ENCODE measurements around the gene TSHZ2. TPM values are rescaled to one million over a fixed set of nuclear protein-coding genes. Genes with fewer than 3 reads are reported as not detected.

Gene TSHZ2
- total and polyA plus RNA-seq, 2 of the 4 experiments (the other 2 are of a cell fraction), result under 0.01 to 0.02 TPM

DNA sequence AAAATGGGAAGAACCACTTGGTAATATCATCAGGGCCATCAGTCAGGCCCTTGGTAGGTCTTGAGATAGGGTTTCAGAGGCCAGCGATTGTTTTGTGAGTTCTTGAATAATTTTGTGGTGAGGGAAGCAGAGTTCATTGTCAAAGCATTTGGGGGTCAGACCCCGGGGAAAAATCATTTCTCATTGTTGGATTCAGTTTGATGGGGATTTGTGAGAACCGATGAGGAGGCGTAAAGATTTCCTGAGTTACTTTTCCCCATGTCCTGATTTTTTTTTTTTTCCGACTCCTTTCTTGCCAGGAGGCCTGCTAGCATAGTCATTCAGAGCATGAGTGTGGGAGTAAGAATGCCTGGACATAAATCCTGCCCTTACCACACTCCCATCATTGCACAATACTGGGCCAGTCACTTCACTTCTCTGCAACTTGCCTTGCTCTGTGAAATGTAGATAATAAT is 60.3 kb downstream of the TSHZ2 start:
- ATAC-seq (ENCODE audit: low read depth) (no peak), DNase-seq (peak; percentile 25)
- dilution Hi-C loops (cut with HindIII; ENCODE audit: low sequenced_read_pairs, unreplicated experiment), result no loop called here
- POLR2A ChIA-PET (ENCODE audit: unreplicated experiment), result no interaction called here
- no TSS peak for BruUV-seq (replicated peaks)
- no peak overlapping the region for H2BK5ac ChIP-seq (ENCODE audit: low read depth, low read length, poor library complexity, severe bottlenecking)
- H3K4me2 ChIP-seq (ENCODE audit: low read depth, low read length), result no peak overlapping the region
- no peaks in the 10 kb centered on the region for H4K20me1 ChIP-seq (ENCODE audit: insufficient read depth, low read length)
- no peak overlapping the region for H3K14ac ChIP-seq (replicated peaks; ENCODE audit: low read depth, low read length)
- H3K27ac ChIP-seq (ENCODE audit: insufficient read depth, low read length), result no peak overlapping the region
- no peak overlapping the region for H4K8ac ChIP-seq (ENCODE audit: low read depth in 2 of 2, low read length in 2 of 2)
- no peaks in the 10 kb centered on the region for H3K79me1 ChIP-seq (ENCODE audit: low read depth in 1 of 2, low read length in 2 of 2)
- no peak overlapping the region for H4K5ac ChIP-seq (ENCODE audit: low read depth, low read length)
- H2AK5ac ChIP-seq (ENCODE audit: low read depth, low read length), result no peak overlapping the region
- TF ChIP-seq, protein P1, sequence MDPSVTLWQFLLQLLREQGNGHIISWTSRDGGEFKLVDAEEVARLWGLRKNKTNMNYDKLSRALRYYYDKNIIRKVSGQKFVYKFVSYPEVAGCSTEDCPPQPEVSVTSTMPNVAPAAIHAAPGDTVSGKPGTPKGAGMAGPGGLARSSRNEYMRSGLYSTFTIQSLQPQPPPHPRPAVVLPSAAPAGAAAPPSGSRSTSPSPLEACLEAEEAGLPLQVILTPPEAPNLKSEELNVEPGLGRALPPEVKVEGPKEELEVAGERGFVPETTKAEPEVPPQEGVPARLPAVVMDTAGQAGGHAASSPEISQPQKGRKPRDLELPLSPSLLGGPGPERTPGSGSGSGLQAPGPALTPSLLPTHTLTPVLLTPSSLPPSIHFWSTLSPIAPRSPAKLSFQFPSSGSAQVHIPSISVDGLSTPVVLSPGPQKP (IDR thresholded peaks at IDR 0.05; ENCODE audit: borderline replicate concordance, low read depth, low read length), result no peak
- peak; percentile 74 for TF ChIP-seq CEBPB (IDR thresholded peaks at IDR 0.05; ENCODE audit: low read depth, low read length)
- H2AFZ ChIP-seq (replicated peaks; ENCODE audit: low read length, poor library complexity), result no peak overlapping the region
- H3K18ac ChIP-seq (ENCODE audit: low read depth, low read length), result no peak overlapping the region
- H2BK120ac ChIP-seq (ENCODE audit: low read depth, low read length), result no peak overlapping the region
- H3K4ac ChIP-seq (ENCODE audit: low read depth, low read length), result no peak overlapping the region
- no peak overlapping the region for H4K91ac ChIP-seq (ENCODE audit: insufficient read depth, low read depth, low read length)
- no peak overlapping the region for H2BK15ac ChIP-seq (ENCODE audit: low read depth, low read length)
- no peaks in the 10 kb centered on the region for H3K4me1 ChIP-seq (ENCODE audit: control insufficient read depth, insufficient read depth, low read length)
- H3K9me1 ChIP-seq (ENCODE audit: insufficient read depth, low read length), result no peaks in the 10 kb centered on the region
- intact Hi-C loops (cut with micrococcal nuclease), result no loop called here
- WGBS, 2 experiments (ENCODE audit: extremely low coverage in 2 of 2, insufficient read length in 1 of 2), result 60% methylated on average over 1 of the region's 5 CpGs; no CpG with 5 or more reads in 1 of the 2 experiments
- no peak overlapping the region for H2BK20ac ChIP-seq (ENCODE audit: low read depth, low read length)
- H3K9ac ChIP-seq (ENCODE audit: low read depth, low read length), result no peak overlapping the region
- H2AK9ac ChIP-seq (replicated peaks; ENCODE audit: low read depth, low read length, poor library complexity), result no peak overlapping the region
- no peaks in the 10 kb centered on the region for H3K36me3 ChIP-seq (ENCODE audit: control insufficient read depth, insufficient read depth, low read length)
- no peak overlapping the region for H3K23ac ChIP-seq (ENCODE audit: low read depth, low read length)
- H3K9me3 ChIP-seq (ENCODE audit: control insufficient read depth, insufficient read depth, low read length), result no peaks in the 10 kb centered on the region; the same call in 1 of the 2 replicates
- H3K27me3 ChIP-seq (ENCODE audit: control insufficient read depth, insufficient read depth, low read length), result no peaks in the 10 kb centered on the region
- in situ Hi-C loops (cut with MboI; ENCODE audit: low sequenced_read_pairs), result no loop called here
- H3K4me3 ChIP-seq (ENCODE audit: insufficient read depth, low read depth, low read length), result no peak overlapping the region
- no peak overlapping the region for H3K56ac ChIP-seq (ENCODE audit: extremely low read depth, insufficient read depth, low read length)
- CTCF ChIA-PET, result no interaction called here

Data from IMR-90 (cell line).